Measurements from ENCODE around the gene CCDC106. TPM values are rescaled to one million over a fixed set of nuclear protein-coding genes. Genes with fewer than 3 reads are reported as not detected.

Gene CCDC106
- total and polyA plus RNA-seq, 2 experiments from 2014 or later: 12.0 to 15.2 TPM

DNA sequence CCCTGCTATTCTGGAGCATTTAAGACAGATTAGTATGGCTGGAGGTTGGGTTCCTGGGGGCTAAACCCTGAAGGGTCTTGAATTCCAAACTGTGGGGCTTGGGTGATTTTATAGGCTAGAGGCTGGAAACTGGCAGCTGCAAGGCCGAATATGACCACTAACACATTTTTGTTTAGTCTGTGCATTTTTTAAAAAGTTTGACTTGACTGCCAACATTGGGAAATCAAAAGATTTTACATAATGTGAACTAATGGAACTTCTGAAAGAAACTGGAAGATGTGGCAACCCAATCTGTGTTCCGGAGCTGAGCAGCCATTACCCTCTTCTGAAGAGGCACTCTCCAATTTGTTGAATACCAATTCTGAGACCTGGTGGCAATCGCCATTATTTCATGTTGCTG lies 28.7 kb upstream of the CCDC106 start:
- in situ Hi-C loops (cut with MboI): no loop called here

DNA sequence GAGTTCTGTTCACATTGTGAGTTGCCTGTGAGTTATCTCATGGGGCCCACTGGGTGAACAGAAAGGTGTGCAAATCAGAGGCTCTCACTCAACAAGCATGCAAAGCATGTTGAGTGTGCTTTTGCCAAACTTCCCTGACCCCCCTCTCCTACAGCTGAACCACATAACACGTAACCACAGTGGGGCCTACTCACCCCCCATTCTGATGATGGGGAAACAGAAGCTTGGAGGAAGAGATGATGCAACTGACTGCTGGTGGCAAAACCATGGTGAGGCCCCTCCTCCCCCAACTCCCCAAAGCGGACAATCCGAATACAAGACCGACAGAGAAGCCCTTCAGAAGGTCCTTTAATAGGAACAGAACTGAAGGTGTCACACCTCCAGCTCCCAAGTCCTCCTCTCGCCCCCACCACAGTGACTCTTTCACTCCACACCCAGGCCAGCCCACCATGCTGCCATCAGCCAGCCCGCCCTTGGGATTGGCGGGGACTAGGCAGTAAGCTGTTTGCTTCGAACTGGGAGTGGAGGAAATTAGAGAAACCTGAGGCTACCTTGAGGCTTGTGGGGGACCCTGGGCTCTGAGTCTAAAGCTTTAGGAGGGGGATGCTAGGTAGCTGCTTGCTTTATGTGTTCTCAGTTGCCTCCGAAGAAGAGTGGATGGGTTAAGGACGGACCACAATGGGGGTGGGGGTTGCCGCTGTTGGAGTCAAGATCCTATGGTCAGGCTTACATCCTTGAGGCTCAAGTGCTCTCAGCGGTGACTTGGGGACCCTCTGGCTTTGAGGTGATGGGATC lies 27.4 kb upstream of the CCDC106 start:
- no peaks in the 10 kb centered on the region for H3K4me1 ChIP-seq (ENCODE audit: insufficient read depth)
- H3K9me3 ChIP-seq (ENCODE audit: low read depth): no peaks in the 10 kb centered on the region
- no peaks in the 10 kb centered on the region for H3K27me3 ChIP-seq (replicated peaks; ENCODE audit: insufficient read depth)
- TF ChIP-seq EZH2 (IDR thresholded peaks at IDR 0.05; ENCODE audit: insufficient read depth, poor library complexity, severe bottlenecking) (no peak), EZH2phosphoT487 (IDR thresholded peaks at IDR 0.05; ENCODE audit: insufficient read depth, low read depth) (no peak)
- H3K4me3 ChIP-seq: no peak overlapping the region
- no peaks in the 10 kb centered on the region for H3K36me3 ChIP-seq (ENCODE audit: low read depth)
- in situ Hi-C loops (cut with MboI): no loop called here
- H3K79me2 ChIP-seq (ENCODE audit: insufficient read depth): 0 out of 2 replicates have a peak, but pooled peaks cover 8% of the 10 kb centered on the region
- H4K20me1 ChIP-seq (ENCODE audit: insufficient read depth): no peaks in the 10 kb centered on the region
- no peaks in the 10 kb centered on the region for H3K9me2 ChIP-seq (ENCODE audit: insufficient read depth)
- H3K9ac ChIP-seq: no peak overlapping the region
- no peak overlapping the region for H3K27ac ChIP-seq
- DNase-seq: no peak
- peaks cover 13% of the 10 kb centered on the region; the same call in 1 of the 2 replicates for H3F3A ChIP-seq (ENCODE audit: insufficient read depth)
- H2AFZ ChIP-seq: no peak overlapping the region
- no peak overlapping the region for H3K4me2 ChIP-seq (ENCODE audit: unreplicated experiment)
- 81 to 88% methylated on average over 12 of the region's 12 CpGs for WGBS, 2 experiments (ENCODE audit: low coverage in 1 of 2, low lambda C conversion rate in 2 of 2, missing lambda C conversion rate in 2 of 2)

More for the DNA sequence above, 28.7 kb upstream of the CCDC106 start:
- Histone ChIP-seq H3K9ac (no peak overlapping the region), H2AFZ (no peak overlapping the region), H3K79me2 (ENCODE audit: insufficient read depth) (0 out of 2 replicates have a peak, but pooled peaks cover 8% of the 10 kb centered on the region), H3K9me2 (ENCODE audit: insufficient read depth) (no peaks in the 10 kb centered on the region), H3K4me2 (ENCODE audit: unreplicated experiment) (no peak overlapping the region), H4K20me1 (ENCODE audit: insufficient read depth) (no peaks in the 10 kb centered on the region), H3K4me3 (no peak overlapping the region), H3K4me1 (ENCODE audit: insufficient read depth) (no peaks in the 10 kb centered on the region), H3K27ac (no peak overlapping the region), H3F3A (ENCODE audit: insufficient read depth) (peaks cover 13% of the 10 kb centered on the region; the same call in 1 of the 2 replicates), H3K36me3 (ENCODE audit: low read depth) (no peaks in the 10 kb centered on the region; the same call in 1 of the 2 replicates), H3K9me3 (ENCODE audit: low read depth) (no peaks in the 10 kb centered on the region), H3K27me3 (replicated peaks; ENCODE audit: insufficient read depth) (no peaks in the 10 kb centered on the region)
- 25 to 27% methylated on average over 3 of the region's 3 CpGs for WGBS, 2 experiments (ENCODE audit: low coverage in 1 of 2, low lambda C conversion rate in 2 of 2, missing lambda C conversion rate in 2 of 2)
- DNase-seq: peak; percentile 59
- no peak for TF ChIP-seq EZH2phosphoT487 (IDR thresholded peaks at IDR 0.05; ENCODE audit: insufficient read depth, low read depth)
- TF ChIP-seq EZH2 (IDR thresholded peaks at IDR 0.05; ENCODE audit: insufficient read depth, poor library complexity, severe bottlenecking): no peak

DNA sequence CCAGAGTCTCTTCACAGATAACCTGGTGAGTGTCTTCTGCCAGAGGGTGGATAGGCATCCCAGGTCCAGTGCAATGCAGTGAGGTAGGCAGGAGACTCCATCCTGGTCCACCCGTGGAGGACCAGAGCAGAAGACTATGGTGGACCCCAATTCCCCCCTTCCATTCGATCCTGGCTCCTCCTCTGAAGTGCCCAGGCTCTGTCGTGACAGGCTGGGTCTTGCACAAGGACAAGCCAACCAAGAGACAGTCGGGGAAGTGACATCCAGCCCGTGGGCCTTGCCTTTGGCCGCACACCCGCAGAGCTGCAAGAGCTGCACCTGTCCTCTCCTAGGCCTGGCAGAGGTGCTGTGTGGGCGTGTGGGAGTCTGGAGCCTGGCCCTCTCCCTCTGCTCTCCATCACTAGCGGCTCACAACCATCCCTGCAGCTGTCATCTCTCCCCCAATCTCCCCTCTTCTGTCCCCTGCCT lies 26.8 kb upstream of the CCDC106 start:
- in situ Hi-C loops (cut with MboI): no loop called here

GRCh38 chr19:55621673-55622231 lies 26.3 kb upstream of the CCDC106 start:
- 93 to 97% methylated on average over 29 to 53 of the region's 55 CpGs for WGBS, 2 experiments (ENCODE audit: low coverage in 1 of 2, low lambda C conversion rate in 2 of 2, missing lambda C conversion rate in 2 of 2)
- no peak for DNase-seq
- no peaks in the 10 kb centered on the region for H3K27me3 ChIP-seq (replicated peaks; ENCODE audit: insufficient read depth)

More for the DNA sequence above, 26.8 kb upstream of the CCDC106 start:
- TF ChIP-seq EZH2phosphoT487 (IDR thresholded peaks at IDR 0.05; ENCODE audit: insufficient read depth, low read depth): no peak
- no peak for TF ChIP-seq EZH2 (IDR thresholded peaks at IDR 0.05; ENCODE audit: insufficient read depth, poor library complexity, severe bottlenecking)
- 63 to 76% methylated on average over 6 to 9 of the region's 9 CpGs for WGBS, 2 experiments (ENCODE audit: low coverage in 1 of 2, low lambda C conversion rate in 2 of 2, missing lambda C conversion rate in 2 of 2)
- Histone ChIP-seq H3K4me3 (no peak overlapping the region), H3K9me3 (ENCODE audit: low read depth) (no peaks in the 10 kb centered on the region), H3K4me1 (ENCODE audit: insufficient read depth) (no peaks in the 10 kb centered on the region), H3K27me3 (replicated peaks; ENCODE audit: insufficient read depth) (no peaks in the 10 kb centered on the region), H2AFZ (no peak overlapping the region), H3K9me2 (ENCODE audit: insufficient read depth) (no peaks in the 10 kb centered on the region), H3K9ac (no peak overlapping the region), H4K20me1 (ENCODE audit: insufficient read depth) (no peaks in the 10 kb centered on the region), H3K79me2 (ENCODE audit: insufficient read depth) (0 out of 2 replicates have a peak, but pooled peaks cover 8% of the 10 kb centered on the region), H3K36me3 (ENCODE audit: low read depth) (no peaks in the 10 kb centered on the region), H3K4me2 (ENCODE audit: unreplicated experiment) (no peak overlapping the region), H3K27ac (no peak overlapping the region), H3F3A (ENCODE audit: insufficient read depth) (peaks cover 13% of the 10 kb centered on the region; the same call in 1 of the 2 replicates)
- no peak for DNase-seq

More at GRCh38 chr19:55621673-55622231, 26.3 kb upstream of the CCDC106 start:
- no peaks in the 10 kb centered on the region for H4K20me1 ChIP-seq (ENCODE audit: insufficient read depth)
- H3F3A ChIP-seq (ENCODE audit: insufficient read depth): peaks cover 13% of the 10 kb centered on the region; the same call in 1 of the 2 replicates
- in situ Hi-C loops (cut with MboI): no loop called here
- H3K9me2 ChIP-seq (ENCODE audit: insufficient read depth): no peaks in the 10 kb centered on the region
- H3K4me1 ChIP-seq (ENCODE audit: insufficient read depth): no peaks in the 10 kb centered on the region
- H3K9me3 ChIP-seq (ENCODE audit: low read depth): no peaks in the 10 kb centered on the region
- no peak for TF ChIP-seq EZH2phosphoT487 (IDR thresholded peaks at IDR 0.05; ENCODE audit: insufficient read depth, low read depth)
- no peak for TF ChIP-seq EZH2 (IDR thresholded peaks at IDR 0.05; ENCODE audit: insufficient read depth, poor library complexity, severe bottlenecking)
- H3K36me3 ChIP-seq (ENCODE audit: low read depth): no peaks in the 10 kb centered on the region
- H2AFZ ChIP-seq: no peak overlapping the region
- 0 out of 2 replicates have a peak, but pooled peaks cover 8% of the 10 kb centered on the region for H3K79me2 ChIP-seq (ENCODE audit: insufficient read depth)
- H3K27ac ChIP-seq: no peak overlapping the region
- H3K4me3 ChIP-seq: no peak overlapping the region
- H3K9ac ChIP-seq: no peak overlapping the region
- H3K4me2 ChIP-seq (ENCODE audit: unreplicated experiment): no peak overlapping the region

Data from GM23248 (cell line).